RWPE2 (cell line): ENCODE data around the gene RYK.

Experiments
- ATAC-seq: fragments of 200-7000 bp; cut with Tn5 transposase; 3 replicates; pipeline ENCODE4 v1.9.1; 2021; ENCODE audit warnings: low read depth
- DNase-seq: peaks from one replicate; pipeline ENCODE4 v3.0.0-alpha.2; 2020; ENCODE audit warnings: low spot score
- H3K27ac ChIP-seq: fragments of 450-650 bp; 2 replicates; pipeline ENCODE4 v1.5.1; 2017; ENCODE audit warnings: mild to moderate bottlenecking; ENCODE audit not compliant: poor library complexity, severe bottlenecking
- H3K27me3 ChIP-seq: fragments of 250-450 bp; sonication (Bioruptor Pico); 2 replicates; pipeline ENCODE4 v1.5.1; 2021; ENCODE audit warnings: mild to moderate bottlenecking, moderate library complexity; ENCODE audit not compliant: insufficient read depth, poor library complexity, severe bottlenecking
- H3K36me3 ChIP-seq: fragments of 250-450 bp; sonication (Bioruptor Pico); 2 replicates; pipeline ENCODE4 v1.5.1; 2020; ENCODE audit warnings: low read depth, mild to moderate bottlenecking, moderate library complexity
- H3K4me1 ChIP-seq: fragments of 250-450 bp; sonication (Bioruptor Pico); 2 replicates; pipeline ENCODE4 v1.5.1; 2021; ENCODE audit warnings: mild to moderate bottlenecking, moderate library complexity; ENCODE audit not compliant: insufficient read depth, poor library complexity, severe bottlenecking
- H3K4me3 ChIP-seq: fragments of 250-450 bp; sonication (Bioruptor Pico); 2 replicates; pipeline ENCODE4 v1.5.1; 2021; ENCODE audit warnings: mild to moderate bottlenecking, moderate library complexity; ENCODE audit not compliant: severe bottlenecking
- H3K9me3 ChIP-seq: fragments of 250-450 bp; sonication (Bioruptor Pico); 2 replicates; pipeline ENCODE4 v1.5.1; 2021; ENCODE audit warnings: mild to moderate bottlenecking, moderate library complexity; ENCODE audit not compliant: severe bottlenecking
- CTCF ChIP-seq: fragments of 450-650 bp; IDR thresholded peaks from one replicate; pipeline ENCODE4 v1.5.1; 2017; ENCODE audit warnings: mild to moderate bottlenecking, moderate library complexity; ENCODE audit not compliant: poor library complexity, severe bottlenecking

Gene RYK

GRCh38 chr3:134150476-134150875 is 100.2 kb downstream of the RYK start:
- no peak for TF ChIP-seq CTCF

GRCh38 chr3:134149286-134149685 is 101.4 kb downstream of the RYK start:
- Histone ChIP-seq H3K27ac (no peak overlapping the region), H3K27me3 (no peaks in the 10 kb centered on the region), H3K9me3 (no peaks in the 10 kb centered on the region), H3K4me3 (no peak overlapping the region), H3K4me1 (no peaks in the 10 kb centered on the region), H3K36me3 (peaks cover 13% of the 10 kb centered on the region)
- ATAC-seq = no peak
- DNase-seq = no peak
- no peak for TF ChIP-seq CTCF

More at GRCh38 chr3:134150476-134150875, 100.2 kb downstream of the RYK start:
- no peak overlapping the region for H3K4me3 ChIP-seq
- no peaks in the 10 kb centered on the region for H3K9me3 ChIP-seq
- no peak for ATAC-seq
- H3K36me3 ChIP-seq = peaks cover 19% of the 10 kb centered on the region
- no peak for DNase-seq
- H3K4me1 ChIP-seq = no peaks in the 10 kb centered on the region
- no peak overlapping the region for H3K27ac ChIP-seq
- H3K27me3 ChIP-seq = no peaks in the 10 kb centered on the region

- H3K4me1 ChIP-seq = no peaks in the 10 kb centered on the region
- no peak for TF ChIP-seq CTCF
- peaks cover 11% of the 10 kb centered on the region for H3K36me3 ChIP-seq
- no peak for ATAC-seq
- no peak overlapping the region for H3K27ac ChIP-seq
- H3K4me3 ChIP-seq = no peak overlapping the region
- no peak for DNase-seq
- H3K9me3 ChIP-seq = no peaks in the 10 kb centered on the region
- no peaks in the 10 kb centered on the region for H3K27me3 ChIP-seq
Observed at GRCh38 chr3:134148534-134148933, 102.1 kb downstream of the RYK start.

- TF ChIP-seq CTCF = no peak
- H3K27me3 ChIP-seq = no peaks in the 10 kb centered on the region
- ATAC-seq = no peak
- DNase-seq = no peak
- H3K4me1 ChIP-seq = no peaks in the 10 kb centered on the region
- no peak overlapping the region for H3K27ac ChIP-seq
- no peaks in the 10 kb centered on the region for H3K9me3 ChIP-seq
- no peak overlapping the region for H3K4me3 ChIP-seq
- no peaks in the 10 kb centered on the region; the same call in 1 of the 2 replicates for H3K36me3 ChIP-seq
Observed at GRCh38 chr3:134147411-134147810, 103.2 kb downstream of the RYK start.

- no peak overlapping the region for H3K4me3 ChIP-seq
- no peaks in the 10 kb centered on the region for H3K4me1 ChIP-seq
- TF ChIP-seq CTCF = no peak
- no peaks in the 10 kb centered on the region for H3K27me3 ChIP-seq
- no peak for ATAC-seq
- no peak for DNase-seq
- no peaks in the 10 kb centered on the region for H3K9me3 ChIP-seq
- H3K27ac ChIP-seq = no peak overlapping the region
- H3K36me3 ChIP-seq = no peaks in the 10 kb centered on the region; the same call in 1 of the 2 replicates
Observed at GRCh38 chr3:134146666-134147065, 104.0 kb downstream of the RYK start.
